SK-N-SH (cell line): ENCODE results near the gene CSRNP2.

Source experiments
- ELF1 ChIP-seq: IDR thresholded peaks from 2 replicates; pipeline ENCODE4 v1.4.0; 2012
- EP300 ChIP-seq, 2 experiments: IDR thresholded peaks; 2 replicates each; pipeline versions ENCODE4 v1.4.0 to v1.6.1; 2012; ENCODE audit warnings: borderline replicate concordance in 1 of 2, low read depth in 1 of 2, low read length in 1 of 2
- EZH2phosphoT487 ChIP-seq: fragments of 200-600 bp; sonication (generic); IDR thresholded peaks from 2 replicates; pipeline ENCODE4 v1.6.1; 2017; ENCODE audit warnings: low read depth, mixed run types, mild to moderate bottlenecking, antibody characterized with exemption, moderate library complexity, borderline replicate concordance
- FOXJ3 ChIP-seq: sonication (generic); formaldehyde crosslinking; IDR thresholded peaks from 2 replicates; pipeline ENCODE4 v1.5.1; 2020; ENCODE audit warnings: mild to moderate bottlenecking, missing genetic modification reagents
- MAX ChIP-seq: IDR thresholded peaks from 2 replicates; pipeline ENCODE4 v1.4.0; 2012; ENCODE audit warnings: low read depth
- MXI1 ChIP-seq: IDR thresholded peaks from 2 replicates; pipeline ENCODE4 v1.6.1; 2012; ENCODE audit warnings: mild to moderate bottlenecking, low read depth, low read length, improper control_type of control experiment
- RAD21 ChIP-seq: IDR thresholded peaks from 2 replicates; pipeline ENCODE4 v1.6.1; 2012; ENCODE audit warnings: mild to moderate bottlenecking, low read length
- RFX5 ChIP-seq: IDR thresholded peaks from 2 replicates; pipeline ENCODE4 v1.6.1; 2012; ENCODE audit warnings: mild to moderate bottlenecking, improper control_type of control experiment, low read length
- SIN3A ChIP-seq: IDR thresholded peaks from 2 replicates; pipeline ENCODE4 v1.6.1; 2012; ENCODE audit warnings: low read depth, mild to moderate bottlenecking, low read length, moderate library complexity, borderline replicate concordance
- TAF1 ChIP-seq: IDR thresholded peaks from 2 replicates; pipeline ENCODE4 v1.6.1; 2012; ENCODE audit warnings: low read depth, mild to moderate bottlenecking, low read length, moderate library complexity, borderline replicate concordance
- YY1 ChIP-seq: IDR thresholded peaks from 2 replicates; pipeline ENCODE4 v1.4.0; 2012; ENCODE audit warnings: low read depth, mild to moderate bottlenecking
- ZBTB33 ChIP-seq: IDR thresholded peaks from 2 replicates; pipeline ENCODE4 v1.4.0; 2012; ENCODE audit warnings: low read depth, borderline replicate concordance
- TF ChIP-seq, protein P1 (sequence below): fragments of 200-600 bp; sonication (generic); IDR thresholded peaks from 2 replicates; pipeline ENCODE4 v1.6.1; 2017; ENCODE audit warnings: antibody characterized with exemption, mild to moderate bottlenecking, moderate library complexity
- TF ChIP-seq, protein P2 (sequence below): IDR thresholded peaks from 2 replicates; pipeline ENCODE4 v1.6.1; 2012; ENCODE audit warnings: mild to moderate bottlenecking, low read depth, low read length, moderate library complexity

GRCh38 chr12:51033457-51034089, 49.8 kb downstream of the CSRNP2 start:
- TF ChIP-seq, protein P1, sequence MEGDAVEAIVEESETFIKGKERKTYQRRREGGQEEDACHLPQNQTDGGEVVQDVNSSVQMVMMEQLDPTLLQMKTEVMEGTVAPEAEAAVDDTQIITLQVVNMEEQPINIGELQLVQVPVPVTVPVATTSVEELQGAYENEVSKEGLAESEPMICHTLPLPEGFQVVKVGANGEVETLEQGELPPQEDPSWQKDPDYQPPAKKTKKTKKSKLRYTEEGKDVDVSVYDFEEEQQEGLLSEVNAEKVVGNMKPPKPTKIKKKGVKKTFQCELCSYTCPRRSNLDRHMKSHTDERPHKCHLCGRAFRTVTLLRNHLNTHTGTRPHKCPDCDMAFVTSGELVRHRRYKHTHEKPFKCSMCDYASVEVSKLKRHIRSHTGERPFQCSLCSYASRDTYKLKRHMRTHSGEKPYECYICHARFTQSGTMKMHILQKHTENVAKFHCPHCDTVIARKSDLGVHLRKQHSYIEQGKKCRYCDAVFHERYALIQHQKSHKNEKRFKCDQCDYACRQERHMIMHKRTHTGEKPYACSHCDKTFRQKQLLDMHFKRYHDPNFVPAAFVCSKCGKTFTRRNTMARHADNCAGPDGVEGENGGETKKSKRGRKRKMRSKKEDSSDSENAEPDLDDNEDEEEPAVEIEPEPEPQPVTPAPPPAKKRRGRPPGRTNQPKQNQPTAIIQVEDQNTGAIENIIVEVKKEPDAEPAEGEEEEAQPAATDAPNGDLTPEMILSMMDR: no peak
- TF ChIP-seq EP300 (IDR thresholded peaks at IDR 0.05; ENCODE audit: borderline replicate concordance in 1 of 2, low read depth in 1 of 2, low read length in 1 of 2) (no peak), MAX (no peak), ELF1 (no peak), TAF1 (no peak), EZH2phosphoT487 (no peak), RAD21 (no peak), FOXJ3 (CRISPR knock-in tag) (no peak), YY1 (no peak), ZBTB33 (no peak), MXI1 (no peak), RFX5 (no peak), SIN3A (no peak)
- TF ChIP-seq, protein P2, sequence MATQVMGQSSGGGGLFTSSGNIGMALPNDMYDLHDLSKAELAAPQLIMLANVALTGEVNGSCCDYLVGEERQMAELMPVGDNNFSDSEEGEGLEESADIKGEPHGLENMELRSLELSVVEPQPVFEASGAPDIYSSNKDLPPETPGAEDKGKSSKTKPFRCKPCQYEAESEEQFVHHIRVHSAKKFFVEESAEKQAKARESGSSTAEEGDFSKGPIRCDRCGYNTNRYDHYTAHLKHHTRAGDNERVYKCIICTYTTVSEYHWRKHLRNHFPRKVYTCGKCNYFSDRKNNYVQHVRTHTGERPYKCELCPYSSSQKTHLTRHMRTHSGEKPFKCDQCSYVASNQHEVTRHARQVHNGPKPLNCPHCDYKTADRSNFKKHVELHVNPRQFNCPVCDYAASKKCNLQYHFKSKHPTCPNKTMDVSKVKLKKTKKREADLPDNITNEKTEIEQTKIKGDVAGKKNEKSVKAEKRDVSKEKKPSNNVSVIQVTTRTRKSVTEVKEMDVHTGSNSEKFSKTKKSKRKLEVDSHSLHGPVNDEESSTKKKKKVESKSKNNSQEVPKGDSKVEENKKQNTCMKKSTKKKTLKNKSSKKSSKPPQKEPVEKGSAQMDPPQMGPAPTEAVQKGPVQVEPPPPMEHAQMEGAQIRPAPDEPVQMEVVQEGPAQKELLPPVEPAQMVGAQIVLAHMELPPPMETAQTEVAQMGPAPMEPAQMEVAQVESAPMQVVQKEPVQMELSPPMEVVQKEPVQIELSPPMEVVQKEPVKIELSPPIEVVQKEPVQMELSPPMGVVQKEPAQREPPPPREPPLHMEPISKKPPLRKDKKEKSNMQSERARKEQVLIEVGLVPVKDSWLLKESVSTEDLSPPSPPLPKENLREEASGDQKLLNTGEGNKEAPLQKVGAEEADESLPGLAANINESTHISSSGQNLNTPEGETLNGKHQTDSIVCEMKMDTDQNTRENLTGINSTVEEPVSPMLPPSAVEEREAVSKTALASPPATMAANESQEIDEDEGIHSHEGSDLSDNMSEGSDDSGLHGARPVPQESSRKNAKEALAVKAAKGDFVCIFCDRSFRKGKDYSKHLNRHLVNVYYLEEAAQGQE: no peak
